ENCODE data around the gene CGNL1. TPM values are rescaled to one million over a fixed set of nuclear protein-coding genes. Genes with fewer than 3 reads are reported as not detected.

The CGNL1 gene
- total and polyA plus RNA-seq, 10 of the 15 experiments (the other 5 are each of a cell fraction or from before 2014, with no cell fraction given): under 0.01 to 0.27 (median 0.04) TPM; not detected in 3

DNA sequence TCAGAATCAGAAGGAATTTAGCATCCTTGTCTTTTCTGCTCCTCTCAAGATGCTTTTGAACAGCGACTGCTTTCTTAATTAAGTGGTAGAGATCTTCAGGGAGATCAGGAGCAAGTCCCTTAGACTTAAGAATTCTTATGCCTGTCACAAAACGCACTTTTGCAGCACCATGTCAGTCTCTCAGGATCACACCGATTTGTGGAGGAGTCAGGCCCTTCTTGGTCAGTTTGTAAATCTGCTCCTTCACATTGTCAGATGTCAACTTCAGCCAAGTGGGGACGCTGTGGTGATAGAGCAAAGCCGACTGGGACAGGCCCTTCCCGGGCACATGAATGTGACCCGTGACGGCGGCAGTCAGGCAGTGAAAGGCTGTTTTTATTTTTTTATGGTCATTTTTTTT lies 179.7 kb downstream of the CGNL1 start:
- in situ Hi-C loops (cut with MboI): no loop called here
- BruUV-seq (replicated peaks): no TSS peak
- ChIA-PET POLR2A (no interaction called here), CTCF (interaction anchor here (1.1 kb wide), 1 partner anchor 12 kb away, joined by 3 read pairs; no protein-coding TSS in a partner anchor), SMC1A (ENCODE audit: uncharacterized antibody, unreplicated experiment) (no interaction called here), RAD21 (ENCODE audit: unreplicated experiment) (no interaction called here)
- FAIRE-seq: no peak
- H3K9me3 ChIP-seq (replicated peaks; ENCODE audit: control insufficient read depth, insufficient read depth, low read length): no peaks in the 10 kb centered on the region; the same call in 2 of the 3 replicates
- H3K4me2 ChIP-seq (ENCODE audit: control insufficient read depth, insufficient read depth): no peak overlapping the region
- no peaks in the 10 kb centered on the region for H4K20me1 ChIP-seq (ENCODE audit: control insufficient read depth, insufficient read depth)
- no peaks in the 10 kb centered on the region for H3K4me1 ChIP-seq (ENCODE audit: control insufficient read depth, insufficient read depth, low read length)
- no peaks in the 10 kb centered on the region for H3K79me2 ChIP-seq (ENCODE audit: control insufficient read depth, insufficient read depth, low read length)
- TF ChIP-seq CREB1 (IDR thresholded peaks at IDR 0.05; ENCODE audit: low read depth) (no peak), SUPT20H (IDR thresholded peaks at IDR 0.05; ENCODE audit: borderline replicate concordance, control insufficient read depth, low read depth, low read length) (no peak), SRF (IDR thresholded peaks at IDR 0.05; ENCODE audit: low read depth in 2 of 2, low read length in 2 of 2) (no peak)
- TF ChIP-seq, protein P1, sequence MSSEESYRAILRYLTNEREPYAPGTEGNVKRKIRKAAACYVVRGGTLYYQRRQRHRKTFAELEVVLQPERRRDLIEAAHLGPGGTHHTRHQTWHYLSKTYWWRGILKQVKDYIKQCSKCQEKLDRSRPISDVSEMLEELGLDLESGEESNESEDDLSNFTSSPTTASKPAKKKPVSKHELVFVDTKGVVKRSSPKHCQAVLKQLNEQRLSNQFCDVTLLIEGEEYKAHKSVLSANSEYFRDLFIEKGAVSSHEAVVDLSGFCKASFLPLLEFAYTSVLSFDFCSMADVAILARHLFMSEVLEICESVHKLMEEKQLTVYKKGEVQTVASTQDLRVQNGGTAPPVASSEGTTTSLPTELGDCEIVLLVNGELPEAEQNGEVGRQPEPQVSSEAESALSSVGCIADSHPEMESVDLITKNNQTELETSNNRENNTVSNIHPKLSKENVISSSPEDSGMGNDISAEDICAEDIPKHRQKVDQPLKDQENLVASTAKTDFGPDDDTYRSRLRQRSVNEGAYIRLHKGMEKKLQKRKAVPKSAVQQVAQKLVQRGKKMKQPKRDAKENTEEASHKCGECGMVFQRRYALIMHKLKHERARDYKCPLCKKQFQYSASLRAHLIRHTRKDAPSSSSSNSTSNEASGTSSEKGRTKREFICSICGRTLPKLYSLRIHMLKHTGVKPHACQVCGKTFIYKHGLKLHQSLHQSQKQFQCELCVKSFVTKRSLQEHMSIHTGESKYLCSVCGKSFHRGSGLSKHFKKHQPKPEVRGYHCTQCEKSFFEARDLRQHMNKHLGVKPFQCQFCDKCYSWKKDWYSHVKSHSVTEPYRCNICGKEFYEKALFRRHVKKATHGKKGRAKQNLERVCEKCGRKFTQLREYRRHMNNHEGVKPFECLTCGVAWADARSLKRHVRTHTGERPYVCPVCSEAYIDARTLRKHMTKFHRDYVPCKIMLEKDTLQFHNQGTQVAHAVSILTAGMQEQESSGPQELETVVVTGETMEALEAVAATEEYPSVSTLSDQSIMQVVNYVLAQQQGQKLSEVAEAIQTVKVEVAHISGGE (CRISPR knock-in tag; IDR thresholded peaks at IDR 0.05): no peak
- TF ChIP-seq, protein P2, sequence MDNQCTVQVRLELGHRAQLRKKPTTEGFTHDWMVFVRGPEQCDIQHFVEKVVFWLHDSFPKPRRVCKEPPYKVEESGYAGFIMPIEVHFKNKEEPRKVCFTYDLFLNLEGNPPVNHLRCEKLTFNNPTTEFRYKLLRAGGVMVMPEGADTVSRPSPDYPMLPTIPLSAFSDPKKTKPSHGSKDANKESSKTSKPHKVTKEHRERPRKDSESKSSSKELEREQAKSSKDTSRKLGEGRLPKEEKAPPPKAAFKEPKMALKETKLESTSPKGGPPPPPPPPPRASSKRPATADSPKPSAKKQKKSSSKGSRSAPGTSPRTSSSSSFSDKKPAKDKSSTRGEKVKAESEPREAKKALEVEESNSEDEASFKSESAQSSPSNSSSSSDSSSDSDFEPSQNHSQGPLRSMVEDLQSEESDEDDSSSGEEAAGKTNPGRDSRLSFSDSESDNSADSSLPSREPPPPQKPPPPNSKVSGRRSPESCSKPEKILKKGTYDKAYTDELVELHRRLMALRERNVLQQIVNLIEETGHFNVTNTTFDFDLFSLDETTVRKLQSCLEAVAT (IDR thresholded peaks at IDR 0.05): no peak
- no peak for ATAC-seq
- H3K9ac ChIP-seq (ENCODE audit: control insufficient read depth, insufficient read depth, low read length): no peak overlapping the region
- intact Hi-C loops (cut with micrococcal nuclease; ENCODE audit: unreplicated experiment): no loop called here
- H2AFZ ChIP-seq (ENCODE audit: control insufficient read depth, low read depth, low read length): no peak overlapping the region
- no peaks in the 10 kb centered on the region for H3K36me3 ChIP-seq (ENCODE audit: control insufficient read depth in 2 of 2, insufficient read depth in 2 of 2, low read length in 1 of 2)
- peaks cover 0 to 2% of the 10 kb centered on the region in 2 experiments; a peak in 2 of 4 replicates for H3K27me3 ChIP-seq (replicated peaks in 1 of 2; ENCODE audit: control insufficient read depth in 2 of 2, insufficient read depth in 2 of 2, low read length in 1 of 2)
- 41% methylated on average over 9 of the region's 9 CpGs for WGBS (ENCODE audit: insufficient coverage, insufficient replicate concordance, low lambda C conversion rate, missing lambda C conversion rate)
- H3K27ac ChIP-seq (ENCODE audit: control insufficient read depth, insufficient read depth): no peak overlapping the region
- H3K4me3 ChIP-seq: no peak overlapping the region
- no peak for DNase-seq (ENCODE audit: low read depth, low spot score)

Measured in GM12878 (cell line).